Stimulated activated CD8-positive, alpha-beta memory T cell treated with anti-CD3 and anti-CD28 coated beads, Interleukin-7, amount 100 ng/mL, for 4 hours (primary cell): ENCODE data around the gene DCTN2.

Source experiments
- DNase-seq, 2 donors: peaks; one replicate each; pipeline ENCODE4 v3.0.0-alpha.2; 2020; ENCODE audit warnings: low read depth in 2 of 2

DCTN2 gene

GRCh38 chr12:57550641-57551549 lies 3.9 kb upstream of the DCTN2 start:
- no peak for DNase-seq

GRCh38 chr12:57549909-57550640 lies 3.1 kb upstream of the DCTN2 start, which contains the start of gene KIF5A:
KIF5A (plus strand) TSS chr12:57550044; CDS start chr12:57550272, 228 bp downstream.
- peak; percentile 10 to 45 for DNase-seq

- no peak for DNase-seq
These were observed 2.4 kb upstream of the DCTN2 start for GRCh38 chr12:57549203-57549908.

GRCh38 chr12:57548488-57548887 lies 1.5 kb upstream of the DCTN2 start:
- DNase-seq: no peak

GRCh38 chr12:57548013-57548315 lies 972 bp upstream of the DCTN2 start:
- DNase-seq: no peak

- no peak for DNase-seq
These were observed 458 bp upstream of the DCTN2 start for GRCh38 chr12:57547288-57548012.

GRCh38 chr12:57545809-57546437 lies 1.1 kb downstream of the DCTN2 start:
- no peak for DNase-seq

GRCh38 chr12:57543581-57543980 lies 3.4 kb downstream of the DCTN2 start:
- DNase-seq: no peak

GRCh38 chr12:57541717-57542116 lies 5.3 kb downstream of the DCTN2 start:
- no peak for DNase-seq

- DNase-seq: no peak
These were observed 6.0 kb downstream of the DCTN2 start for GRCh38 chr12:57541001-57541400.

- no peak for DNase-seq
These were observed 7.7 kb downstream of the DCTN2 start for GRCh38 chr12:57539134-57539768.

- no peak for DNase-seq
These were observed 10.4 kb downstream of the DCTN2 start for GRCh38 chr12:57536597-57536942.

GRCh38 chr12:57535764-57536596 lies 11.0 kb downstream of the DCTN2 start:
- no peak for DNase-seq

GRCh38 chr12:57534991-57535543 lies 11.9 kb downstream of the DCTN2 start:
- no peak for DNase-seq

- no peak for DNase-seq
These were observed 12.7 kb downstream of the DCTN2 start for GRCh38 chr12:57534250-57534649.

- DNase-seq: no peak
These were observed 13.9 kb downstream of the DCTN2 start for GRCh38 chr12:57533108-57533507.

GRCh38 chr12:57531836-57532235 lies 15.2 kb downstream of the DCTN2 start:
- DNase-seq: no peak

GRCh38 chr12:57530396-57531142 lies 16.4 kb downstream of the DCTN2 start:
- DNase-seq: no peak

- DNase-seq: no peak
These were observed 17.2 kb downstream of the DCTN2 start for GRCh38 chr12:57529831-57530230.
